NCI-H1092 treated with DMSO at 0.1 percent for 48 hours (cell line): ENCODE data around the gene ZDHHC14.

Source experiments
- DNase-seq: peaks from one replicate; lab custom pipeline; 2025; lab: John Stamatoyannopoulos, UW

The ZDHHC14 gene

DNA sequence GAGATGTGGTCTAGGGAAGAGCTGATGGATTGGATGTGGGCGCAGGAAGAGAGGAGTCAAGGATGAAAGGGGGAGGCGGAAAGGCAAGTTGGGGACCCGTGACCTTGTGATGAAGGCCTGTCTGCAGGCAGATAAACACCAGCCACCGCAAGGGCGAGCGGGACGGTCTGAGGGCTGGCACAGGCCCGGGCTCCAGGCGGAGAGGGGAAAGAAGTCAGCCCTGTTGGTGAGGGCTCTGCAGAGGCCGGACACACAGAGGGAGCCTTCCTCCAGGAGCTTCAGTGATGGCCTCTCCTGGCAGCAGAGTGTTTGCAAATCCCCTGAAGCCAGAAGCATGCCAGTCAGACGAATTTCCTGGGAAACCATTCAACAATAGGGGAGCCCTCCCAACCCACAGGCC lies 112.2 kb downstream of the ZDHHC14 start:
- DNase-seq, result no peak

DNA sequence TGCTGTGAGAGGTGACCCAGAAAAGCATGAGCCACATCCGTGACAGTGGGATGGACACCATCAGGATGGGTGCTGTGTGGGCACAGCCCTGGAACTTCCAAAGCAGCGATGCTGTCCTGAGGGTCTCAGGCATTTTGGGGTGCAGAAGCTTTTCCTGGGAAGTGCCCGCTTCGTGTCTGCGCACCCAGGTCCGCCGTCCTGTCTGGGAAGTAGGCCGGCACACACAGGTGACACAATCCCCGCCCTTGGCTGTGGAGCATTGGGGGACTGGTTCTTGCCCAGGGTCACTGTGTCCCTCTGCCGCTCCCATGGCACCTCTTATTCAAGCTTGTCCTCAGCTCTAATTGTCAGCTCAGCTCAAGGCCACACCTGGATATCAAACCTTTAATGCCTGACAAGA lies 112.6 kb downstream of the ZDHHC14 start:
- DNase-seq, result no peak

DNA sequence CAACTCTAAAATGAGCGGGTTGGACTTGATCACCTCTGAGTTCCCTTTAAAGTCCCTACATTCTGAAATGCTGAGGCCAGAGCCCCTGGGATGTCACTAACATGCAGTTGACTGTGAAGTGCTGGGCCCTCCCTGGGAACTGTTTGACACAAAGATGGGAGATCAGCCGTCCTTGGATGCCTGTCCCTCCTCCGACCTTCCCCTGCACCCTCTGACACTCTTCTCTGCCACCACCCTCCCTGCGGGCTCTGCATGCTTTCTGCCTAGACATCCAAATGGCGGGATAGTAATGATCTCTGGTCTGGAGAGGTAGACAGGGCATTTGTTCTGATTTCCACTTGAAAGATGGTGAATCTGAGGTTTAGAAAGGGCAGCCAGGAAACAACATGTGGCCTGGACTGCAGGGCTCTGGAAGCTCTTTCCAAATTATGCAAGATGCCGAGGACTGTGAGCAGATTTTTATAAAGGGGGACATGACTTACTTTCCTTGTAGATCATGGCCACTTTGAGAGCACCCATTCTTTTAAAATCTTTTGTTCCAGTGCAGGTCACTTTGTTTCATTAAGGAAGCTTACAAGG lies 113.2 kb downstream of the ZDHHC14 start:
- DNase-seq, result no peak

DNA sequence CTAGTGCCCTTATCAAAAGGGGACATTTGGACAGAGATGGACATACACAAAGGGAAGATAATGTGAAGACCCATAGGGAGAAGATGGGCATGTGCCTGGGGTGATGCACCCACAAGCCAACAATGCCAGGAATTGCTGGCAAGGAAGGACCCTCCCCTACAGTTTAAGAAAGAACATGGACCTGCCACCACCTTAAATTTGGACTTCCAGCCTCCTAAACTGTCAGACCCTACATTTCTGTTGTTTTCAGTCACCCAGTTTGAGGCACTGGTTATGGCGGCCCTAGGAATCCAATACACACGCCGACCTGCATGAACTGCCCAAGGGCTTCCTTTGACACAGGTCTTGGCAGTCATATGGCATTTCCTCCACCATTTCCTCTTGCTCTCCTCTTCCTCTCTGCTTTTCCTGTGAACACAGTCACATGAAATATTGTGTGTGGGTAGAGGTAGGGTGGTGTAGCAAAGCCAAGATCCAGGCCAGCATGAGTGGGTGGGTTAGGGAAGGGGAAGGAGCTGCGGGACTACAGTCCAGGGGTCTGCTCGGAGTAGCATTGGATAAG lies 115.6 kb downstream of the ZDHHC14 start:
- no peak for DNase-seq

DNA sequence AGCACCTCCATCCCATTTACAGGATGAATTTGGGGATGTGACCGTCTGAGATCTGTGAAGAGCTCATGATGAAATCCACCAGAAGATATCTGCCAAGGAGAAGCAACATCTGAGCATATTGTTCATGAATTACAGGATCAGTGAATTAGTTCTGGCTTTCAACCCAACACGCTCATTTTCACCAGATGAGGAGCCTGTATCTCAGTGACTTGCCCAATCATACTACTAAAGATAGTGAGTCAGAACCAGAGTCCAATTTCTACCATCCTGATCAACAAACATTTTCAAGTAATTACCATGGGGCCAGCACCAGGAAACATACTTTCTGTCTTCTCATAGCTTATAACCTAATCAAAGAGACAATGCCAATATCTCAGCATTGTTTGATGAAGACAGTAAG lies 116.6 kb downstream of the ZDHHC14 start:
- DNase-seq, result no peak

DNA sequence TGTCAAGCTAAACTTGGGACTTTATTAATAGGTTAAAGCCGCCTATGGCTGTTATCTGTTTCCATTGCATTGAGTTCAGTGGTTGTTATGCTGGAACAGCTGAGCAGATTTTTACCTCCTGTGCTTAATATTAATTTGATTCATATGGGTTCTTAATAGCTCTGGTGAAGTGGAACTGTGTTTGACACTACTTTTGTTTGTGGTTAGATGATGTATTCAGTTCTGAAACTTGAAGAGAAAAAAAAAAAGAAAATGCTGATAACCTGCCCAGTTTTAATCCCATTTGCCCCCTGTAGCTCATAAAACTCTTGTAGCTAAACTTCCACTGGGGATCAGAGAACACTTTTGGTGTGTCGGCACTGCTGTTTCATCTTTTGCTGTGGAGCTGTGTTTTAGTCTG lies 117.8 kb downstream of the ZDHHC14 start:
- DNase-seq, result no peak

DNA sequence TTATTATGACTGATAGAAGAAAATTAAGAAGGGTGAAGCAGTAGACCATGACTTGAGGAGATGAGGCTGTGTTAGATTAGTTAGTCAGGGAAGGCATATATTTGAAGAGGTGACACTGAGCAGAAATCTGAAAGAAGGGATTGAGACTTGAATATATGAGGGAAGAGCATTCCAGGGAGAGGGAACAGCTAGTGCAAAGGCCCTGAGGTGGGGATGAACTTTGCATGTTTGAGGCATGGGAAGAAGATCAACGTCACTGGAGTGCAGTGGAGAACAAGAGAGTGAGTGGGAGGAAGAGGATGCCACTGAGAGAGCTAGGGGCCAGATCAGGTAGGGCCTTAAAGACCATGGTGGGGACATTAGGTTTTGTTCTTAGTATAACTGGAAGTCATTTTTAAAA lies 119.0 kb downstream of the ZDHHC14 start:
- DNase-seq, result no peak

DNA sequence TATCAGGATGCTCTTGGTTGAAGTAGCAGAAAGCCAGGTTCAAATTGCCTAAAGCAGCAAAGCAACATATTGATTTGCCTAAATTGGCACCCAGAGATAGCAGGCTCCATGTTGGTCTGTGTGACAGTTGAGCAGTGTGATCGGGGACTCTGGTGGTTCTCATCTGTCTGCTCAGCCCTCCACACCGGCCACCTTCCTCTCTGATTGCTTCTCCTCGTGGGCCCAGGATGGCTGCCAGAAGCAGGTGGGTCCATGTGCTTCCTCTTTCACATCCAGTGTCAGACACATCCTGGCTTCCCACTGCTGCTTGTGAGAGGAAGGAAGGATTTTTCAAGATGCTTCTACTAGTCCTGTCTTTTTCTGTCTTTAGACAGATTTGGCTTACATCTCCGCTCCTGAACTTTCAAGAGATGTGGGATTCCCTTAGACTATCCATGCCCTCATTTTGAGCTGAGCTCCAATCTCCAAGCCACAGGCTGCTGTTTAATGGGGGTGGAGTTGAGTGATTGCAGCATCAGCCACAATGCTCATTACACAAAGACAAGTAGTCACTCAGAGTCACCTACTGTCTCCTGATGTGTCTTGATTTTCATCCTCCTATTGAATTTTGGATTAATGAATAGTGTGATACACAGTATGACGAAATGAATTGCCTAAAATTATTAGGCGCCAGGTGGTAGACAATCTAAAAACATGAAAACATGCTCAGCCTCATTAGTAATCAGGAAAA lies 122.2 kb downstream of the ZDHHC14 start:
- no peak for DNase-seq

DNA sequence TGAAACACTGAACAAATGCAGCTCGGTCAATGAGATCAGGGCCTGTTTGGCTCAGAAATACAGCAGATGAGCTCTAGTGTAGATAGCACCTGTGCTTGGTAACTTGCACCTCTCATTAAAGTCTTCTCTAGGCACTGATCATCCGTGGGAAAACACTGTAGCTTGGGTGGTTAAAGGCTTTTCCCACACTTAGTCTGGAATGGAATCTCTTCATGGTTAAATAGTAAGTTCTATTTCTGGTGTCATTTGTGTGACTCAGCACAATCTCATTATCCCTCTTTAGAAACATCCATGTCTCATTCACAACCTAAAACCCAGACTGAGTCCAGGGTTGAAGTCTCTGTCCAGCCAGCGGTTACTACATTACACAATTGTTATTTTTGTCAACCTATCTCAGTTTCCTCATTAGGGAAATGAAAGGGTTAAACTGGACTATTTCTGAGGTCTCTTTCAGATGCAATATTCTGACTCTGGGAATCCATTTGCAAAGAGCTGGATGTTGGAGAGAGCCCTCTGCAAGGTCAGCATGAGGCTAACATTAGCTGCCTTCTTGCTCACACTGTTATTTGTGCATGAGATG lies 125.0 kb downstream of the ZDHHC14 start:
- DNase-seq, result no peak

DNA sequence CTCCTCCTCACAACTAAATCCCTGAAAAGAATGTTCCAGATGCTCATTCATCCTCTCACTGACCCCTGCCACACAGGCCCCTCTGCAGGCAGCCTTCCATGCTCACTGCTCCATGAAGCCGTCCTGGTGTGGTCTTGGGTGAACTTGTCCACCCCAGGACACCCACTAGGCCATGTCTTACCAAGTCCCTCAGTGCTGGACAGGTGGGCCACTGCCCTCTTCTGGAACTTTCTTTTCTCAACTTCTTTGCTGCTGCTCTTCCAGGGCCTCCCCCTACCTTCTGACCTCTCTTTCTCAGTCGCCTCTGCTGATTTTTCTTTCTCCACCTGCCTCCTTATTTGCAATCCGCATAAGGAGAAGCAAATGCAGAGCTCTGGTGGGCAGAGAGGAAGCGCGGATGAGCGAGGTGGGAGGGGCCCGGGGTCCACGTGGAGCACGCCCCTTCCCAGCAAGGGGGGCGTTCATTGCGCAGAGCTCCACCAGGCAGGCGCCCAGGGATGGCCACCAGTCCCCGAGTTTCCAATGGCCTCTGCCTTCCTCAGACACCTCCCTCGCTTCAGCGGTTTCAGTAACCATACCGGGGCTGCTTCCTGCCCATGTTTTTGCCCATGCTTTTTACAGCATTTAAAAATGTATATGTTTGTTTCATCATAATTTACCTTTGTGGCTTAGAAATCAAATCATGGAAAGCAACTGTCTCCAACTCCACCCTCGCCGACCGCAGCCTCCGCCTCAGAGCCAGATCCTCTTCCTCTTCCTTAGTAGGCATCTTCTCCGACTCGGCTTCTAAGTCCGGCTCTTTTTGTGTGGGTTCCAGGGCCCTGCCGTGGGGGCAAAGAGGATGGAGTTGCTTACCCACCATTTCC lies 129.6 kb downstream of the ZDHHC14 start:
- DNase-seq, result no peak

DNA sequence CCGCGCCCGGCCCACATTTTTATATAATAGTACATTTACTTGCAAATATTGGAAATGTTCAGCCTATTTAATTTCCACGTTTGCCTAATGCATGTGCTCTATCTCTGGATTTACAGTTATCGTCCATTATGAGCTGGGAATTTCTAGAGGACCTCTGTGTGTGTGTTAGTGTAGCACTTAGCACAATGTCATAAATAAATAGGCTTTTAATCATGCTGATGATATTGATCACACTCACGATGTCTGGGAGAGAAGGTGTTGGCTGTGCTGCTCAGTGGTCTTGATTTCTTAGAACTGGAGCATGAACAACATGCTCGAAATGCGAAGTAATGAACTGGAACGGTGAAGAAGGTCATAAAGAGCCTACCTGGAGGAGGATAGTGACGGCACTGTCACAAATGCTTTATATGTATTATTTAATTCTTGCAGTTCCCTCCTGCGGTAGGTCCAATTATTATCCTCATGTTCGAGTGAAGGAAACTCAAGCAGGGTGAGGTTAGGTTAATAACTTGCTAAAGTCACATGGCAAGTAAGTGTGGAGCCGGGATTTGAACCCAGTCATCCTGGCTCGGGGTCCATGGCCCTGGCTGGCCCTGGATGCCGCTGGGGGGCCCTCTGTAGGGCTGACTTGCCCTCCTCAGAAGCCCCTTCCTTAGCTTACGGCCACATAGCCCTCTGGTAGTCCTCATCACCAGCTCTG lies 130.8 kb downstream of the ZDHHC14 start:
- no peak for DNase-seq

DNA sequence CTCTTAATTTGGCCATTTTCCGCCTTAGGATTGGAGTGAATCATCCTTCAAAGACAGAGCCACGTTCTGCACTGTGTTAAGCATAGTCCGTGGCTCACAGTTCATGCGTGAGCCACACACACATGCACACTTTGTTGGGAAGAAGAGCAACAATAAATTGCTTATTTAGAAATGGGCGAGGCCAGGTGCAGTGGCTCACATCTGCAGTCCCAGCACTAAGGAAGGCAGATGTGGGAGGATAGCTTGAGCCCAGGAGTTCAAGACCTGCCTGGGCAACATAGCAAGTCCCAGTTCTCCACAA lies 131.3 kb downstream of the ZDHHC14 start:
- DNase-seq, result no peak

DNA sequence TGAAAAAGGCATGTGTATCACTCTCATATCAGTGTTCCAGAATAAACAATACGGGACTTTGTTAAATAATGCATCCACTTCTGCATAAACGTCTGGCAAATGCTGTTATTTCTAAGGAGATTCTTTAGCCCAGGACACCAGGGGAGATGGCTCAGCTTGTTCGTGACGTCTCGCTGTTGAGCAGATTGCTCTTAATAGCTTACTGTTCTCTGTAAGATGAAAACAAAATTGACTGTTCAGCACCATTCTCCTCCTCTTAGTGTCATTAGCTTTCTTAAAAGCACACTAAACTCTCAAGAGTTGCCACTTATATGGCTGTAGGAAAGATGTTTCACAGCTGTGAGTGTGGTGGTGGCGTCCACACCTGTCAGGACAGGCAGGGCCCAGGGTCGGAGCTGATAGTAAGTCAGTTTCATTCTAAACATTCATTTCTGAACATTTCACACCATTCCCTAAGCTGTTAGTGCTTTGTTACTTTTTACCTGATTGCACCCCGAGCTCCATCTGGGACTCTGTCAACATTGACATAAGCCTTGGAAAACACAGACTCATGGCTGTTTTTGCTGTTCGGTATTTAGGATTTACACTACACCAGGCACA lies 132.1 kb downstream of the ZDHHC14 start:
- DNase-seq, result peak; percentile 20

DNA sequence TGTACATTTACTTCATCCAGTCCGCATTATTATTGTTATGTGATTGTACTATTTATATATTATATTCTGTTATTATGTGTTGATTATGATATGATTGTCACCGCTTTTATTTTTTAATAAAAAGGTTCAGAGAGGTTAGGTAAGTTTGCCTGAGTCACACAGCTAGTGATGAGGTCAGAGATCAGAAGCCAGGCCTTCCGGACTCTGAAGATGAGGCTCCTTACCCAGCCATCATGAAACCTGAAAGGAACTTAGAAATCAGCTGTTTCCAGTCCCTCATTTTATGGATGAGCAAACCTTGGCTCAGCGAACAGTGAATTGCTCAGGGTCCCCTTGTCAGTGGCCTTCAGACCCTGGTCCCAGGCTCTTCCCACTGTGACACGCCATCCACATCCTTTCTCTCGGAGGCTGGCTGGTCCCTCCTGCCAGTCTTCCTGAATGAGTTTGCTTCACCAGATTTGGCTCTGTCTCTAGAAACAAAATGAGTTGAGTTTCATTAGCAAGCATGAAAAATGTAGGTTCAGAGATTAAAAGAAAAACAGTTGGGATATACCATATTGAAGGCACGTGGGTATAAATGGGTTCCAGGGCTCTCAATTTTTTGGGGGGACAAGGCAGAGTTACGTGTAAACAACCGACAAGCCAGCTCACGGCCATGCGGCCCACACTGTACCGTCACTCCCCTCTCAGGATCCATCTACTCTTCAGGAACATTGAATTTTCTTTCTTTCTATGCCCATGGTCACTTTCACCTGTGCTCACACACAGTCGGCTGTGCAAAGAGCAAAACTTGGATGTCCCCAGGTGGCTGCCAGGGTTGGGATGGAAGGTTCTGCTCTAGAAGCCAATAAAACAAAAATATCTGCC lies 132.9 kb downstream of the ZDHHC14 start:
- no peak for DNase-seq

DNA sequence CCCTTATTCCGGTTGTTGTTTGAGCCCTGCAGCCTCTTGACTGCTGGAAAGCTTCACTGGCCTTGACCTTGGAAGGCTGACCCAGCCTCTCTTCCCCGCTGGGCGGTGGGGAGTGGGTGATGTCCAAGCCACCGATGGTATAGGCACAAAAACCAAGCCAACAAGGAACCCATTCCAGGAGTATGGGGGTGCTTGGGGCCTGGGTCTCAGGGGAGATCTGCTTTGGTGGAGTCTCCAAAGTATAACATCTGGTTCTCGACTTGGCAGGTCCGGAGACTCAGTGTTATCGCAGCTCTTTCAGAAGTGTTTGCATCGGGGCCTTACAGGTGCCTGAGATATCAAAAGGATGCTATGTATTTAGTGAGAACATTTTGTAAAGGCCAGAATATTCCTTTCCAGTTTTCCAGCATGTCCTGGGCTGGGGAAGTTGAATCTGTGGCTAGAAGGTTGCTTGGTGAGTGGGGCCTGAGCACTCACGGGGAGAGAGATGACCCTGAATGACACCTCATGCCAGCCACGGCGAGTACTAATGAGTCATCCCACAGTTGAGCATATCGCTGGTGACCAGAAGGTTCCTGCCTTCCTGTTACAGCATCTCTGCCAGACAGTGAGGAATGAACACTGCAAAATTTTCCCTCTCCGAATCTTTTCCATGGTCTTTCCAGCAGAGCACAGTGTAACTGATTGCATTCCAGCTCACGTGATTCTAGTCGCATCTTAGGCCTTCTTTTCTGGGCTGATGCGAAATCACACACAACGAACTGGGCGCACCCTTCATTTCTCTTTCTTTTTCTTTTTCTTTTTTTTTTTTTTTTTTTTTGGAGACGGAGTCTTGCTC lies 133.9 kb downstream of the ZDHHC14 start:
- no peak for DNase-seq

DNA sequence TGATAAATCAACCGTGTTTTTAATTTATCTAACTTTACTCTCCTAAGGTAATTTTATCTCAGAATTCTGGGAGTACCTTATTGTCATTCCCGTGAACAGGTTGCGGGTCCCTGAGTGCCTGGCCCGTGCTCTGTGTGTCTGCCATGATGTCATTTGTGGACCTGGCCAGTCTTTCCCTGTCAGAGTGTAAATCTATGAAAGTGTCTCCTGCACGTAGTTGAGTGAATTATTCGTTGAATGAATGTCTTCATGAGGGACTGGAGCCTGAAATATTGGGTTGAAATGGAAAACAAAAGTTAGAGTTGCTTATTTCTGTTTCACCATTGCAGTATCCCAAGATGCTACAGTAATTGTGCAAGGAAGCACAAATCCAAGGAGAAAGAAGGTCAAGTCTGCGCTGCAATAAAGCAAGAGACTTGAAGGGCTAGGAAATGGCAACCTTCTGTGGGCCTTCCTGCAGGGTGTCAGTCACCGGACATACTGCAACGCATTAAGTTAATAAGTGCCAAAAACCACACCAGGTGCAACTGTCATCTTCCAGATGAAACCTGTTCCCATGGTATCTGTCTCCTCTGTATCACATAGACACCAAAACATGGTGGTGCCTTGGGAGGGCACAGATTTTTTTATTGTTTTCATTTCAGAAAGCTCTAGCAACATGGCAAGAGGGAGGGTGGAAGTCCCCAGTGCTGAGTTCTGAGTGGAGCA lies 135.5 kb downstream of the ZDHHC14 start:
- DNase-seq, result no peak

DNA sequence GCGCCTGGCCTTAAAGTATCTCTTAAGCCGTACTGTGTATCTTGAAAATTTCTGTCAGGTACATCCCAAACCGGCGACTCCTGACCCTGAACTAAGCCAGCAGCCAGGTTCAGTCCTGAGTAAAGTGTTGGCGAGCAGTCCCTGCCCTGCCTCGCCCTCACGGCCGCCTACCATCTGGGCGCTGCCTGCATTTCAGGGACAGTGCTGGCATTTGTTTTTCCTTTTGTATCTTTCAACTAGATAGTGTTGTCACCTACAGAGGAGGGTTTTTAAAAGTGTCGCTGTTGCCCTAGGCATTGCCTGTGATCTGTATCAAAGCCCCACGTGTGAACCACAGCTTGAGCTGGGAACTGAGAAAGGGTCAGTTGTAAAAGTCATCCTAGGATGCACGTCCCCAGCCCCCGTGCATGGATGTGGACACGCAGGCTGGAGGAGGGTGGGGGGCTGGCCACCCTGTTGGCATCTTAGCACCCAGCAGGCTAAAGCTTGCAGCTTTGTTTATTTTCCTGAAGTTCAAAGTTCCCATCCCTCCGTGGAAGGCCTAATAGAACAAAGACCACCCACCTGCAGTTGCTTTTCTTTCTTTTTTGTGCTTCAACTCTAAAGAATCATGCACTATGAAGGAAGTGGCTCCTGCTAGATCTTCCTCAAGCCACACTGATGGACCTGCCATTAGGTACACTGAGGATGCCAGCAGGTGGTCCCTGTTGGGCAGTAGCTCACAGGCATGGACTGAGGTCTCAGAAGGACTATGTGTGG lies 136.8 kb downstream of the ZDHHC14 start:
- no peak for DNase-seq
